Lower leg skin (tissue), 3 donors: Measurements from ENCODE around the gene SNX7.

Experiments
- CTCF ChIP-seq, 3 donors: fragments of 450-650 bp; IDR thresholded peaks; one replicate each; pipeline ENCODE4 v1.5.1; 2016; ENCODE audit warnings: antibody characterized with exemption in 3 of 3, mild to moderate bottlenecking in 3 of 3, moderate library complexity in 2 of 3
- POLR2A ChIP-seq, 2 donors: fragments of 450-650 bp; IDR thresholded peaks; one replicate each; pipeline ENCODE4 v1.6.1; 2016 to 2017; ENCODE audit warnings: antibody characterized with exemption in 2 of 2, mild to moderate bottlenecking in 1 of 2, moderate library complexity in 1 of 2

DNA sequence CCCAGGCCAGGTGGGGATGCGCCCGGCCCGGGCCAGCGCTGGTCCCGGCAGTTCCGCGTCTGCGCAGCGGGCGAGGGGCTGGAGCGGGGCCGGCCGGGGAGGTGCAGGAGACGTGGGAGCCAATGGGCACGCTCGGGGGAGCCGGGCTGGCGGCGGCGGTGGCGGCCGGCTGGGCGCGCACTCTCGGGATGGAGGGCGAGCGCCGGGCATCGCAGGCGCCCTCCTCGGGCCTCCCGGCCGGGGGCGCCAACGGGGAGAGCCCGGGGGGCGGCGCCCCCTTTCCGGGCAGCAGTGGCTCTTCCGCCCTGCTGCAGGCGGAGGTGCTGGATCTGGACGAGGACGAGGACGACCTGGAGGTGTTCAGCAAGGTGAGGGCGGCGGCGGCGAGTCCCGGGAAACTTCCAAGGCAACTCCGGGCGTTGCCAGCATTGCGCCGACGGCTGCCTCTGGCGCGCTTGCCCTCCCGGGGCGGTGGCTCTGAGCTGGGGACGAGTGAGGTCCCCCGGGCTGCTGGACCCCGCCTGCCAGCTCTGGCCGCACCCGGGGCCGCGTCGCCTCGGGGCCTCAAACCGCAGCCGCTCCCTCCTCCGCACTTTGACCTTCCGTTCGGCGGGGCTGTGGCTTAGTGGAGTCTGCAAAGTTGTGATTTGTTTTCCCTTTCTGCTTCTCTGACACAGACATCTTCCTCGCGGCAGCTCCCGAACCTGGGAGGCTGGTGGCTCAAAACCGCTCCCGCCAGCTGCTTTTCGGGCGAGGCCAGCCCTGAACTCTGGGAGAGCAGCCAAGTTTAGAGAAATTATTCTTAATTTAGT, at the start of gene SNX7:
- TF ChIP-seq CTCF (IDR thresholded peaks at IDR 0.05) (no peak), POLR2A (IDR thresholded peaks at IDR 0.05) (no peak)
